ENCODE measurements around the gene ABCA2.
"Not testable (repeated sequence)": the region's sequence is repeated elsewhere in the genome, so short reads cannot be mapped to it uniquely, and the experiment has no call there.

The ABCA2 gene

DNA sequence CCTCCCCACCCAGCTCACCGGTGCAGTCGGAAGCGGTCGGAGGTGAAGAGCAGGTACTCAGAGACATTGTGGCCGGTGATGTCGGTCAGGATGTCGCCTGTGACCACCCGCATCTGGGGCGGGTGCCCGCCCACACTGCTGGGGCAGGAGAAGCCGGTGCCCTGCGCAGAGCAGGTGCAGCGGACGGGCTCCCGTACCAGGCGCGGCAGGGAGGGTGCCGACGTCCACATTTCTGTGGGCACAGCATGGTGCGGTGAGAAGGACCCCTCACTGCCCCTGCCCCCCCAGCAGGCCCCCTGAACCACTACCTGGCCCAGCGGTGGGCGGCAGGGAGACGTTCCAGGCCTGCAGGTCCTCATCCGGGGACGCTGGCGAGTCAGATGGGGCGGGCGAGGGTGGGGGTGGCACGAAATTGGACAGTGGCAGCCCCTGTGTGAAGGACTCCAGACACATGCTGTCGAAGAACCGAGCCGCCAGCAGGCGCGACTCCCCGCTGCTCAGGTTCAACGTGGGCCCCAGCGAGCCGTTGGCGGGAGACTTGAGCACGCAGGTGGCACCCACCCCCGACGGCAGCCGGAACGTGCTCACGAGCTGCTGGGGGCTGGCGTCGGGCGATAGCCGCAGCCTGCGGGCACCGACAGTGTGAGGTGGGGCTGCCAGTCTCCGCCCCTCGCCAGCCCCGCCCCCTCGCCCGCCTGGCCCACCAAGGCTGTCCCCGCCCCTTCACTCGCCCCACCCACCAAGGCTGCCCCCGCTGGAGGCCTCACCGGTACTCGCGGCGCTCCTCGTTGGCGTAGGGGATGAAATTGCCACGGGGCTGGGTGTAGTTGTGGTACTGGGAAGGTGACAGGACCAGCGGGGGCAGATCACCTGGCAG, 15.1 kb downstream of the ABCA2 start:
- no peak for DNase-seq

DNA sequence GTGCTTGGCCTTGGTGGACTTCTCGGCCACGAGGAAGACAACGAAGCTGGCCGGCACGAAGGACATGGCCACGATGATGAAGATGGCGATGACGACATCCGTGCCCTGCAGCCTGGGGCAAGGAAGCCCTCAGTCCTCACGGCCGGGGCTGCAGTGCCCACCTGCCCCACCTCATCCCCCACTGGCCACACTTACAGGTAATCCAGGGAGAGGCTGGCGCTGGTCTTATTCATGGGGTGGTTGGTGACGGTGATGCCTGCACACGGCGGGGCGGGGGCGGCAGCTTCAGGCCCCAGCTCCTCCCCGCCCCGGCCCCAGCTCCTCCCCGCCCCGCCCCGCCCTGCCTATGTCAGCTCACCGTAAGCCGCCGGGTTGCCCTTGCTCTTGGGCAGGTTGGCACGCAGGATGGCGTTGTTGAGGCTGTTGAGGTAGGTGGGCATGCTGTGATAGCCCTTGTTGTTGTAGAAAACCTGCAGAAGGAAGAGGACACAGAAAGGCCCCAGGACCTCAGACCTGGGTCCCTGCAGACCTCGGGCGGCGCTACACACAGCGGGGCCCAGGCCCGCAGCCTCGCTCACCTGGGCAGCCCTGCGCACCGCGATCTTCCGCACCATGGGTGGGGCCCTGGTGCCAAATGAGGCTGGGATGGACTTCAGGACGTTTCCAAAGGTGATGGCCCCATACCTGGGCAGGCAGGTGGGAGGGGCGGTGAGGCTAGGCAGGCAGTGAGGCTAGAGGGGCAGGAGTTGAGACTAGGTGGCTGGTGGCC, 15.9 kb downstream of the ABCA2 start:
- DNase-seq = no peak

DNA sequence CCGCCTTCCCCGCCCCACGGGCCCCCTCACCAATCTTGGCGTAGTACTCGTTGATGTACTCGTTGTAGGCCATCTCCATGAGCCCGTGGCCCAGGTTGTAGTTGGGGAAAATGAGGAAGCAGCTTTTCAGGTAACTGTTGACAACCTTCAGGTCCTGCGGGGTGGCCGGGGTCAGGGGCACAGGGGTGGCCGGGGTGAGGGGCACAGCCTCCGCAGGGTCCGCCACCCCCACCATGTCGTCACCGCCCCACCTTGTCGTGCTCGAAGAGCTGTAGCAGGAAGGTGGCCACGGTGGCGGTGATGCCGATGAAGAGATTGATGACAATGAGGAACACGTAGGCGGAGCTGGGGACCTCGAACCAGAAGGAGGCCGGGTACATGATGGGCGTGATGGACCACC, 16.9 kb downstream of the ABCA2 start:
- no peak for DNase-seq

DNA sequence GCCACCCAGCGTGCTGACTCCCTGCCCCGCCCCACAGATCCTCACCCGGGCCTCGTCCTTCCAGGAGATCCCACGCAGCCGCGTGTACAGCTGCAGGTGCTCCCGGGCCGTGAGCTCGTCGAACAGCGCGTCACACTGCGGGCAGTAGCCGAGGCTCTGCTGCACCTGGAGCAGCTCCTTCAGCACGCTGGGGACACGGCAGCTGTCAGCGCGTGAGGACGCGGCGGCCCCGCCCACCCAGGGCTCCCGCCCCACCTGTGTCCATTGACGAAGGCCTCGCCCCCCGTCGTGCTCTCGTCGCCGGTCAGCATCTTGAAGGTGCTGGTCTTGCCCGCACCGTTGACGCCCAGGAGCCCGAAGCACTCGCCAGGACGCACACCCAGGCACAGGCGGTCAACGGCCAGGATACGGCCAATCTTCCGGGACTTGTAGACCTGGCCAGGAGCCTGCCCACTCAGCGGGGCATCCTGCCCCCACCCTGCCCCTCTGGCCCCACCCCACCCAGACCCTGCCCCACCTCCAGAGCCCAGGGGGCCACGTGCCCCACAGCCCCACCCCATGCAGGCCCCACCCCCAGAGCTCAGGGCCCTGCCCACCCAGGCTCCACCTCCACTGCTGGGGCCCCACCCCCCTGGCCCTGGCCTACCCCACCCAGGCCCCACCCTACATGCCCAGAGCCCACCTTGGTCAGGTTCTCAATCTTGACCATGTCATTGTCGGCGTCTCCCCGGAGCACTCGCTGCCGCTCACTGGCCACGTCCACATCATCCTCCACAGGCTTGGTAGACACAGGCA, 17.9 kb downstream of the ABCA2 start:
- DNase-seq = no peak

DNA sequence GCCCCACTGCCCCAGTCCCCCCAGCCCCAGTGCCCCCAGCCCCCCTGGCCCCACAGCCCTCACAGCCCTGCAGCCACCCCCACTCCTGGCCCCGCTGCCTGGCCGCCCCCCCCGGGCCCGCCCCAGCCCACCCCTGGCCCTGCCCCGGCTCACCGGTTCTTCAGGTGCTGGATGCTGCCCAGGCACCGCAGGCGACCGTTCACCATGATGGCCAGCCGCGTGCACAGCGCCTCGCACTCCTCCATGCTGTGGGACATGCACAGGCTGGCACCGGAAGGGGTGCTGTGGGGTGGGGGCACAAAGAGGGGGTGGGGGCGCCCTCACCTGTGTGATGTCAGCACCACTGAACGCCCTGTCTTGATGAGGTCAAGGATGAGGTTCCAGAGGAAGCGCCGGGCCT, 18.8 kb downstream of the ABCA2 start:
- no peak for DNase-seq

DNA sequence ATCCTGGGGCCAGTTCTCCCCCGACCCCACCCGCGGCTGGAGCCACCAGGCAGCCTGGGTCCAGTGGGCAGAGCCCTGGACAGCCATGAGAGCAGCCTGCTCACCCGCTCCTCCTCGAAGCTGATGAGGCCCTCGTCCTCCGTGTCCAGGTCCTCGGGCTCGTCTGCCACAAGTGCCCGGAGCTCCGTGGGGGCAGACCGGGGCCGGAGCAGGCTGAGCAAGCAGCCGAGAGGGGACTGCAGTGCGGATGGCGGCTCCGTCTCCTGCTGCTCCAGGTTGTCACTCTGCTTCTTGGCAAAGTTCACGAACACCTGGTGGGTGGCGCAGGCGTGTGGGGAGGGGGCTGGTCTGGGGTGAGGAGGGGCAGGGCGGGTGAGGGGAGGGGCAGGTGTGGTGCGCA, 19.7 kb downstream of the ABCA2 start:
- no peak for DNase-seq

DNA sequence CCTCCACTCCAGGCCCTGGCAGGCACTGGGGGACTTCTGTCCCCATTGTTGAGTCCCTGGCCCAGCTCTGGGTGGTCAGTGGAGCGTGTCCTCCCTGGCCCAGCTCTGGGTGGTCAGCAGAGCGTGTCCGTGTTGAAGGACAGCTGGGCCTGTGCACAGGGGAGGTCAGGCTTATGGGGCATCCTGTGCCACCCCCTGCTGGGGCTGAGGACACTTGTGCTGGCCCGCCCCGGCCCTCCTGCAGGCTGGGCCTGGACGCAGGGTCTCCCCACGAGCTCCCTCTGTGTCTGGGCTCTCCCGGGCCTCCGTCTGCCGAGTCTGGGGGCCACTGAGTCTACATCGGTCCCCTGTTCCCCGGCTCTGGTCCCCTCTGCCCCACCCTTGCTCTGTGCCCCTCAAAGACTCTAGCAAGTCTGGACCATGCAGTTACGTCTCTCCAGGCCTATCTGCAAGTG, 20.2 kb downstream of the ABCA2 start:
- DNase-seq = no peak

DNA sequence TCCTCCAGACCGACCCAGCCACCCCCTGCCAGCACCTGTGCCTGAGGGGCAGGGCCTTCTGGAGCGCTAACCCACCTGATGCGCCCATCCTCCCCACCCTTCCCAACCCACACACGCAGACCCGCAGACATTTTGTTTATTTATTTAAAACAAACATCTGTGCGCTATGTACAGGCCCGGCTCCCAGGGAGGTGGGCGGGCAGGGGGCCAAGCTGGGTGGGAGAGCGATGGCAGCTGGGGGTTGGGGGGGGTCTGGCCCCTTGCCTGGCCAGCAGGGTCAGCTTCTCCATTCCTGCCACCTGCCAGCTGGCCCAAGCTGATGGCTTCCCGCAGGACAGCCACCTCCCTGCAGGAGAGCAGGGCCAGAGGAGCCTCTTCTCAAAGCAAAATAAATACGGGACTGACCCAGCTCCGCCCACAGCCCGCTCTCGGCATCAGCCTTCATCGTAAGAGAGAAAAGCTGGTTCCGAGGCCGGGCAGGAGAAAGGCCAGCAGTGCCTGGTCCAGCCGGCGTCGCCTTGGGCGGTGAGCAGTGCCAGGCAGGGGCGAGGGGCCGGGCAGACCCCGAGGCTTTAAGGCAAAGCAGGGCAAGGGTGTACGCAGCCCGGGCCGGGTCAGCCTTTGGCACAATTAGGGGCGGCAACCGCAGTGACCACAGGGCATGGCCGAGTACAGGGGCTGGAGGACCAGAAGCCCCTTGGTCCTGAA, 20.8 kb downstream of the ABCA2 start:
- DNase-seq = no peak

DNA sequence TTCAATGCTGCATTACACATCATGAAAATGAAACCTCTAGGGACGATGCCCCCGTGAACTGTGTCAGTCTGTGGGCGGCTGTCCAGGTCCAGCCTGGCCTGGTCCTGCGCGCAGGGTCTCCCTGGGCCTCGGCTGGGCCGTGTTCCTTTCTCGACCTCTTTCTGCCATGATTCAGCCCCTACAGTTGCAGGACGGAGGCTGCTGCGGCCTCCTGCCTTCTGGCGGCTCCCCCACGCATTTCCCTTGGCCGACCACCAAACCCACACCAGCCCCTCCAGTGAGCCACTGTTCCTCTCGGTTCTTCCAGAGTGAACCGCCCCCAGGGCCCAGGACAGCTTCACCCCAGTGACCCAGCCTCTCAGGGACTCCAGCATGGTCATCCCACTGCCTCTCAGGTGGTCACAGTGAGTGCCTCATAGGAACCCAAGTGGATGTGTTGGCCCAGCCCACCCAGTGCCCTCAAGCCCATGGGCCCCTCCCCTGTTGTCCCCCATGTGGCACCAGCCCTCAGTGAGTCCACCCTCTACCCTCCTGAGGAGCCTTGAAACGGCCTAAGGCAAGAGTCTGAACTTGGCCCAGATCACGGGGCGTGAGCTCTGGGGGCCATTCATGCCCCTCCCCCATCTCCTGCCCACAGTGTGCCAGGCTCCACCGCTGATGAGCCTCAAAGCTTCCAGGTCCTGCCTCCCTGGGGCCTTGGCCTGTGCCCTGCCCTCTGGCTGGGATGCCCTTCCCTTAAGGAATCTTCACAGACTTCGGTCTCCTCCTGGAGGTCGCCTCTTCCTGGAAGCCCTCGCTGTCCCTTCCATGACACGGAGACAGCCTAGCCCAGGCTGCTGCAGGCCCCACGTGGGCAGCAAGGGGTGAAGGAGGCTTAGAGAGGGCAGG, 21.7 kb downstream of the ABCA2 start:
- DNase-seq = no peak

DNA sequence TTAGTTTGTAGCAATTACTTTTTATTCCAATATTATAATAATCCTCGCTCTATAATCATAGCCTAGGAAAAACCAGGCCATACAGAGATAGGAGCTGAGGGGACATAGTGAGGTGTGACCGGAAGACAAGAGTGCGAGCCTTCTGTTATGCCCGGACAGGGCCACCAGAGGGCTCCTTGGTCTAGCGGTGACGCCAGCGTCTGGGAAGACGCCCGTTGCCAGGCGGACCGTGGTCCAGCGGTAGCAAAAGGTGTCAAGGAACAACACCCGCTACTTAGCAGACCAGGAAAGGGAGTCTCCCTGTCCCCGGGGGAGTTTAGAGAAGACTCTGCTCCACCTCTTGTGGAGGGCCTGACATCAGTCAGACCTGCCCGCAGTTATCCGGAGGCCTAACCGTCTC, 23.8 kb downstream of the ABCA2 start:
- DNase-seq = not testable (repeated sequence)

DNA sequence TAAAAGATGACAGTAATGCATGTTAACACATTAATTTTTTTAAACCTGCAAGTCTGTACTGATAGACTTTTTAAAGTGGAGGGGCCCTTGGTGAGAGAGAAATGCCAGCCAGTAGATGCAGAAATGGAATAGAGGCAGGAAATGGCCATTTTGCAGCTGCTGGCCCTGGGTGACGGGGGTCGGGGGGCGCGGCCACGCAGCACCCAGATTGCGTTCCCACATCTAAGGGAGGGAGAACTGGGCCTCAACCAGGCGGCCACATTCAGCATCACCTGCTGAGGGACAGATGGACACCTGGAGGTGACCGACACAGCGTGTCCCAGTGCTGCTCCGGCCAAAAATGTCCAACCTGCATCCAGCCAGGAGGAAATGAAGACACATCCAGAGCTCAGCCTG, 25.4 kb downstream of the ABCA2 start:
- DNase-seq = no peak

DNA sequence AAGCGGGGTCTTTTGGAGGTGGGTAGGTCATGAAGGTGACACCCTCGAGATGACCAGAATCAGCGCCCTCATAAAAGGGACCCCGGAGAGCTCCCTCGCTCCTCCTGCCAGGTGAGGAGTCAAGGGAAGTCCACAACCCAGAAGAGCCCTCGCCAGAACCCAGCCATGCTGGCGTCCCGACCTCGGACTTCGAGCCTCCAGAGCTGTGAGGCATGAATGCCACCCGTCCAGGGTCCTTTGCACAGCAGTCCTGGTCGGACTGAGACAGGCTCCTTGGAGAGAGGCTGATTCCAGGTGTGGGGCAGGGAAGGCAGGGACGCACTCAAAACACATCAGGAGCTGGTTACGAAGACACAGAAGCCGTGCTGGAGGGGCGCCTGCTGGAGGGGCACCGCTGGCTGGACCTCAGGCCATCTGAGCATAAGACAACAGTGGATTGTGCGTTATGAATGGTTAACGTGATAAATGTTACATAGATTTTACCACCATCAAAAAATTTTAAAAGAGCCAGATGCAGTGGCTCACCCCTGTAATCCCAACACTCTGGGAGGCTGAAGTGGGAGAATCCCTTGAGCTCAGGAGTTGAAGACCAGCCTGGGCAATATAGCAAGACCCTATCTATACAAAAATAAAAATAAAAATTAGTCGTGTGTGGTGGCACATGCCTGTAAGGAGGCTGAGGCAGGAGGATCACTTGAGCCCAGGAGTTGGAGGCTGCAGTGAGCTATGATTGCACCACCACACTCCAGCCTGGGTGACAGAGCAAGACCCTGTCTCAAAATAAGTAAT, 26.0 kb downstream of the ABCA2 start:
- no peak for DNase-seq

DNA sequence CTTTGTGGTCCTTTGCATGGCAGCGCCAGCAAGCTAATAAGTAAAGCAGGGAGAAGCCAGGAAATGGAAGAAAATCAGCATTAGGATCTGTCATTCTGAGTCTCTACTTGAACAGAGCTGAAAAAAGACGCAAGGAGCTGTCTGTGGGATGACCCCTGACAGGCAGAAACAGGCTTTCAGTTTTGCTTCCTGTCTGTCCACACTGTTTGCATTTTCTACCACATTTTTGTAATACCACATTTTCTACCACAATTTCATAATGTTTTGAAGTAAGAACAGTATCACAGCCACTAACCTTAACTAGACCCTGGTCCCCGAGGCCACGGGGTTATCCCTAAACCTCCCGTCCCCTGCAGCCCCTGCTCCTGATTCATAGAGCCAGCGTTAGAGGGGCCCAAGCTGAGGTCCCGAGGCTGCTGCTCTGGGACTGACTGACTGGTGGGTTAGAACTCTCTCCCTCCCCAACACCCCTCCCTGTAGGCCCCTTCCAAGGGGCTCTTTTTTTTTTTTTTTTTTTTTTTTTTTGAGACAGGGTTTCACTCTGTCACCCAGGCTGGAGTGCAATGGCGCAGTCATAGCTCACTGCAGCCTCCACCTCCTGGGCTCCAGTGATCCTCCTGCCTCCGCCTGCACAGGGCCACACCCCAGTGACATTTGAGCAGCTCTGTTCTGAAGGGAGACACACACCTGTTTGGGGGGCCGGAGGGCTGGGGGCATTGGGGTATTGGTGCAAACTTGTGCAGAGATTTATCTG, 27.7 kb downstream of the ABCA2 start:
- no peak for DNase-seq

DNA sequence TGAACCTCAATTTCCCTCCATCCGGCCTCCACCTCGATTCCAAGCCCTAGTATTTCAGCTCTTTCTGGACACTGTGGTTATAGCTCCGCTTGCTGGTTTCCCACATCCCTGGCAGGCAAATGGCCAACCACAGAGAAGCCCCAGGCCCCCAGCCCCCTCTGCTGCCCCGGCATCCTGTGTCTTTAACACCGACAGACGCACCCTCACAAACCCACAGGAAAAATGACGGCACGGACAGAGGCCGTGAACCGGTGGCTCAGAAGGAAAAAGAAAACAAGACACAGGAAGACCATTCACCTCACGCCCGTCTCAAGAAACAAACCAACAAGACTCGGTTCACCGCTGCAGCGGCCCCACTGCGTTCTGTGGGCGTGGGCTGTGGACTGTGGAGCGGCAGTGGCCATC, 30.2 kb downstream of the ABCA2 start:
- DNase-seq = no peak

DNA sequence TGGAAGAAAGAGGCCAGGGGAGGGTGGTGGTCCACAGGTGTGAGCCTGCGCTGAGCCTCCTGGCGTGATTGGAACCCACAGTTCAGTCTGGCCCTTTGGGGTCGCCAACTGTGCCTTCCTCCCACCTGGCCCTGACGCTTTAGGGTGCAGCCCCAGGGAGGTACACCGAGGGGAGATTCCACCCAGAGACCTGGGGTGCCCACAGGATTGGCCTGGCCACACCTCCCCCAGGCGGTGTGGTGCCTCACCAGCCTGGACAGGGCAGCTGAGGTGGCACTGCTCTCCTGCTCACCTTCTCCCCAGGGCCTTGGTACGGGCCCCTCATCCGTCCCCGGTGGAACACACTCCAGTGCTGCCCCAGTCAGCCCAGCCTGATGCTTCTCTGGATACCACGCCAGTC, 30.7 kb downstream of the ABCA2 start:
- no peak for DNase-seq

DNA sequence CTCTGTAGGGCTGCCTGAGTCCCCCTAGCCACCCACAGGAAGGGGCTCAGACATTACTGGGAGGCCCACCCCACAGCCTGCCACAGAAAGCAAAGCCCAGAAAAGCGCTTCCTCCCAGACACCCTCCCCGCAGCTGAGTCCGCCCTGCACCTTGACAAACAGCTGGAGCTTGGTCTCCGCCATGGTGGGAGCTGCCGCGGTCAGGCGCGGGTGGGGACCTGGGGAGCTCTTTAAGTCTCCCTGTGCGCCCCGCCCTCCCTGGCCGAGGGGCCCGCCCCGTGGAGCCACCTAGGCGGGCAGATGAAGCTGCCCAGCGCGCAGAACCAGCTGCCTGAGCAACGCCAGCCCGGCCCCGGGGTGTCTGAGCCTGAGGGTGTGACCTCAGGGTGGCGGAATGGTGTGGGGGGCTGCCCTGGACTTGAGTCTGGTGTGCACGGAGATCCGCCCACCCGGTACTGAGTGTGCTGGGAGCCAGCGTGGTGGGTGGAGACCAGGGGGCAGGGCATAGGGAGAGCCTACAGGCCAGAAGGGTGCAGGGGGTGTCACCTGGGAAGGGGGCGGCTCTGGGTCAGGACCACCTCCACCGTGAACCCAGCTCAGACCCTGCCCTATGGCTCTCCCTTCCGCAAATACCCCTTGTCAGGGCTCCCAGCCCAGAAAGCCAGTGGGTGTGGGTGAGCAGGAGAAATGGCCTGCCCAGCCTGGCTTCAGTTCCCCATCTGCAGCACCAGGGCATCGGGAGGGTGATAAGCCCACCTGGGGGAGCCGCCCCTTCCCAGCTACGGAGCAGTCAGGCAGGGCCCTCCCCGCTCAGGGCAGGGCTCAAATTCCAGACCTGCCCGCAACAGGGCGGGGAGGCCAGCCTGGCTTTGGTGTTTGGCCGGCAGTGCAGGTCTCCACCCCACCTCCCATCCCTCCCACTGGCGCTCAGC, 31.4 kb downstream of the ABCA2 start, which contains the start of gene CLIC3:
Gene CLIC3, minus strand, starts transcription at position 208 of the 932 bp plus-strand sequence. Its CDS starts 25 bp downstream, at position 183.
- peak; percentile 33 for DNase-seq

DNA sequence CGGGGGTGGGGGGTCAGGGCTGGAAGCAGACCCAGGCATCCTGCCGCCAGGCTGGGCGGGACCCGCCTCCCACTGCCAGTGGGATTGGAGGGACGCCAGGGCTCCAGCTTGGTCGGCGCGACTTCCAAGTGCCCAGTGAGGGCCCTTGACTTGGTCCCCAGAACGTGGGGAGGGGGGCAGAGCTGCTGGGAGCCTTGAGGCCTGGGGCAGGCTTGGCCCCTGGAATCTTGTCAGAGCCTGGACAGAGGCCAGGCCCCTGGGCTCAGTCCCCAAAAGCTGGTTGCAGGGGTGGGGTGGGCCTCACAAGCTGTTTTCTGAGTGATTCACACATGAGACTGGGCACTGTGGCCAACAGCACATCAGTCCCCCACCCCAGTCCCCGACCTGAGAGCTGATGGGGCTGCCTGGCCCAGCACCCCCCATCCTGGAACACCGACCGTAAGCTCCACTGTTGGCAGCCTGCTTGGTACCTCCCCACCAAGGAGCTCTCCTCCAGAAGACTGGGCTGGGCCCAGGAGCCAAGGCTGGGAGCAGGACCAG, 32.2 kb downstream of the ABCA2 start:
- no peak for DNase-seq

DNA sequence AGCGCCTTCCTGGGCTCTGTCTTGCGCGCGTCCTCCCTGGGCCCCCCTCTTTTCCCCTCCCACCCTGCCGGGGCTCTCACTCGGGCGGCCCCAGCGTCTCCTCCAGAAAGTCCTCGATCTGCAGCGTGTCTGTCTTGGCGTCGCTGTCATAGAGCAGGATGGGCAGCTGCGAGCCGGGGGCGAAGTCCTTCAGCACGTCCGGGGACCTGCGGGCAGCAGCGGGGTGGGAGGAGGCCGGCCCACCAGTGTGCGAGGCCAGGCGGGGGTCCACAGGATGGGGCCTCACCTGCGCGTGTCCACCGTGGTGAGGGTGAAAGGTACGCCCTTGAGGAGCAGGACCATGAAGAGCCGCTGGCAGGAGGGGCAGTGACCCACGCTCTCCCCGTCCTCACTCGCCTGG, 32.7 kb downstream of the ABCA2 start:
- no peak for DNase-seq

All from effector CD4-positive, alpha-beta T cell (primary cell).